Neural crest cell (in vitro differentiated cells): Measurements from ENCODE around the gene KCNMB2. TPM values are rescaled to one million over a fixed set of nuclear protein-coding genes. Genes with fewer than 3 reads are reported as not detected.

ENCODE experiments used
- DNase-seq: peaks from one replicate; pipeline ENCODE4 v3.0.0; 2021; ENCODE audit warnings: low read depth, mixed read lengths, low spot score
- H3K27ac Mint-ChIP-seq: one replicate; pipeline ENCODE4 v1.8.0; 2021; ENCODE audit warnings: mild to moderate bottlenecking, mixed read lengths; ENCODE audit not compliant: unreplicated experiment
- H3K27me3 Mint-ChIP-seq: 2 replicates; pipeline ENCODE4 v1.8.0; 2021; ENCODE audit warnings: low read depth, mild to moderate bottlenecking, mixed read lengths
- H3K36me3 Mint-ChIP-seq: 2 replicates; pipeline ENCODE4 v1.8.0; 2021; ENCODE audit warnings: low read depth, mild to moderate bottlenecking, mixed read lengths
- H3K4me1 Mint-ChIP-seq: 2 replicates; pipeline ENCODE4 v1.8.0; 2021; ENCODE audit warnings: mixed read lengths
- H3K4me3 Mint-ChIP-seq: one replicate; pipeline ENCODE4 v1.8.0; 2021; ENCODE audit warnings: mild to moderate bottlenecking, mixed read lengths
- H3K9me3 Mint-ChIP-seq: 2 replicates; pipeline ENCODE4 v1.8.0; 2021; ENCODE audit warnings: mixed read lengths
- total RNA-seq: library from RNA; stranded (reverse); gene quantifications from 2 replicates; pipeline ENCODE4 v1.2.1, GENCODE V29; 2021
- TF ChIP-seq, protein P1 (sequence below): fragments of 200-600 bp; sonication (generic); conservative IDR thresholded peaks from 2 replicates; pipeline ENCODE4 v1.5.0; 2021; ENCODE audit warnings: antibody characterized with exemption, mild to moderate bottlenecking

The KCNMB2 gene
- total RNA-seq, 1 donor from 2014 or later = 0.84 TPM

- no peak overlapping the region for H3K27ac Mint-ChIP-seq
- no peaks in the 10 kb centered on the region for H3K27me3 Mint-ChIP-seq
- H3K4me3 Mint-ChIP-seq = no peak overlapping the region
- DNase-seq = no peak
- peaks cover 9% of the 10 kb centered on the region for H3K36me3 Mint-ChIP-seq
- no peaks in the 10 kb centered on the region for H3K4me1 Mint-ChIP-seq
- TF ChIP-seq, protein P1, sequence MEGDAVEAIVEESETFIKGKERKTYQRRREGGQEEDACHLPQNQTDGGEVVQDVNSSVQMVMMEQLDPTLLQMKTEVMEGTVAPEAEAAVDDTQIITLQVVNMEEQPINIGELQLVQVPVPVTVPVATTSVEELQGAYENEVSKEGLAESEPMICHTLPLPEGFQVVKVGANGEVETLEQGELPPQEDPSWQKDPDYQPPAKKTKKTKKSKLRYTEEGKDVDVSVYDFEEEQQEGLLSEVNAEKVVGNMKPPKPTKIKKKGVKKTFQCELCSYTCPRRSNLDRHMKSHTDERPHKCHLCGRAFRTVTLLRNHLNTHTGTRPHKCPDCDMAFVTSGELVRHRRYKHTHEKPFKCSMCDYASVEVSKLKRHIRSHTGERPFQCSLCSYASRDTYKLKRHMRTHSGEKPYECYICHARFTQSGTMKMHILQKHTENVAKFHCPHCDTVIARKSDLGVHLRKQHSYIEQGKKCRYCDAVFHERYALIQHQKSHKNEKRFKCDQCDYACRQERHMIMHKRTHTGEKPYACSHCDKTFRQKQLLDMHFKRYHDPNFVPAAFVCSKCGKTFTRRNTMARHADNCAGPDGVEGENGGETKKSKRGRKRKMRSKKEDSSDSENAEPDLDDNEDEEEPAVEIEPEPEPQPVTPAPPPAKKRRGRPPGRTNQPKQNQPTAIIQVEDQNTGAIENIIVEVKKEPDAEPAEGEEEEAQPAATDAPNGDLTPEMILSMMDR = no peak
- H3K9me3 Mint-ChIP-seq = peaks cover 12% of the 10 kb centered on the region
Observed at GRCh38 chr3:178837512-178837911, 301.3 kb downstream of the KCNMB2 start.

DNA sequence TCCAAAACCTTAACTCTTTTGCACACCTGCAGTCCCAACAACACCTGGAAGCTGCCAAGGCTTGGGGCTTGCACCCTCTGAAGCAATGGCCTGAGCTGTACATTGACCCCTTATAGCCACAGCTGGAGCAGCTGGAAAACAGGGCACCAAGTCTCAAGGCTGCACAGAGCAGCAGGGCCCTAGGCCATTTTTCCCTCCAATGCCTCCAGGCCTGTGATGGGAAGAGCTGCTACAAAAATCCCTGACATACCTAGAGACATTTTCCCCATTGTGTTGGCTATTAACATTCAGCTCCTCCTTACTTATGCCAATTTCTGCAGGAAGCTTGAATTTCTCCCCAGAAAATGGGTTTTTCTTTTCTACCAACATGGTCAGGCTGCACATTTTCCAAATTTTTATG, 304.4 kb downstream of the KCNMB2 start:
- H3K27ac Mint-ChIP-seq = no peak overlapping the region
- H3K4me3 Mint-ChIP-seq = no peak overlapping the region
- H3K4me1 Mint-ChIP-seq = no peaks in the 10 kb centered on the region
- TF ChIP-seq, protein P1 = no peak
- H3K27me3 Mint-ChIP-seq = no peaks in the 10 kb centered on the region
- peaks cover 9% of the 10 kb centered on the region for H3K36me3 Mint-ChIP-seq
- peaks cover 14% of the 10 kb centered on the region for H3K9me3 Mint-ChIP-seq
- DNase-seq = no peak

GRCh38 chr3:178841011-178841410, 304.8 kb downstream of the KCNMB2 start:
- H3K4me1 Mint-ChIP-seq = no peaks in the 10 kb centered on the region
- no peak for DNase-seq
- no peak overlapping the region for H3K4me3 Mint-ChIP-seq
- H3K27ac Mint-ChIP-seq = no peak overlapping the region
- no peaks in the 10 kb centered on the region for H3K27me3 Mint-ChIP-seq
- H3K36me3 Mint-ChIP-seq = peaks cover 9% of the 10 kb centered on the region
- peaks cover 14% of the 10 kb centered on the region for H3K9me3 Mint-ChIP-seq
- TF ChIP-seq, protein P1 = no peak

DNA sequence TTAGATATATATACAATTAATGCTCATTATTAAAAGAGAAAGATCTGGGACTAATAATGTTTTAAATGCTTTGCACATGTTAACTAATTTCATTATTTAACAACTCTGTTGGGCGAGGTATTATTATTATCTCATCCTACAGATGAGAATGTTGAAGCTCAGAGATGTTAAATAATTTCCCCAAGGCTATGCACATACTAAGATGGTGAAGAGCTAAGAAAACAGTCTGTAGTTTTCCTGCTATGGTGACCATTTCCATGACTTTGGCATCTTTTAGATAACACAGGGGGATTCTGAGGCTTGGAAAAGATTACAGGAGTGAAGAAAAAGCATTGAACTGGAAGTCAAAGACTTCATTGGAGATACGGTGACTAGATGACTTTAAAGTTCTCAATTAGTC, 308.7 kb downstream of the KCNMB2 start:
- Mint-ChIP-seq H3K36me3 (peaks cover 6% of the 10 kb centered on the region), H3K27me3 (no peaks in the 10 kb centered on the region), H3K9me3 (peaks cover 11% of the 10 kb centered on the region), H3K27ac (no peak overlapping the region), H3K4me1 (no peaks in the 10 kb centered on the region), H3K4me3 (no peak overlapping the region)
- no peak for DNase-seq
- TF ChIP-seq, protein P1 = no peak

DNA sequence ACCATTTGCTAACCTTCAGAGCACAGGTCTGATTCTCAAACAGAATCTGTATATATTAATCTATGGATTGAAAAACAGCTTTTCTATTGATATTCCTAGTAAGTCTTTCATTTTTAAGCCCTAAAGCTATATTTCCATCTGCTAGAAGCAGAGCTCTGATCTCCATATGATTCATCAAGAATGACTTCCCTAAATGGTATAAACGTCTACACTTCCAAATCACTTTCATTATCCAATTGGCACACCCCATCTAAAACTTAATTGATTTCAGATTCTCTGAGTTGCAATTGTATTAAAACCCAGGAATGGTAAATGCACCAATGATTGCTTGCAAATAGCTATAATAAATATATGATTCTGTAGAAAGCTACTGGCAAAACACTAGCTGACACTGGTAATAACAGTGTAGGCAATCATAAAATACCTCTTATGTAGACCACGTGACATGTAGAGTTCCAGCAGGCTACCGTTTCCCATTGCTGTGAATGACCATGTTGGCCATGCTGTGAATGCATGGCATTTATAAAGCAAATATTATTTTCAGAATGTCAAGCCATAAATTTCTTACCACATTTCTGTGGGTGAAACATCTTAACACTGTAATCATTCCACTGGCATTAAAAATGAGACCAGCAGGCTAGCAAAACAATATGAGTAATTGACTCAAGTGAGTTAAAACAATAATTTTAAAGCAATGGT, 309.3 kb downstream of the KCNMB2 start:
- peaks cover 5% of the 10 kb centered on the region for H3K36me3 Mint-ChIP-seq
- H3K27ac Mint-ChIP-seq = no peak overlapping the region
- H3K4me3 Mint-ChIP-seq = no peak overlapping the region
- TF ChIP-seq, protein P1 = no peak
- H3K4me1 Mint-ChIP-seq = no peaks in the 10 kb centered on the region
- peaks cover 10% of the 10 kb centered on the region for H3K9me3 Mint-ChIP-seq
- H3K27me3 Mint-ChIP-seq = no peaks in the 10 kb centered on the region
- DNase-seq = no peak
